Cerebellar cortex (tissue), 1 donor: Measurements from ENCODE around the gene FADS6.

Experiments
- DNase-seq: peaks from one replicate; pipeline ENCODE4 v3.0.0-alpha.2; 2015; ENCODE audit warnings: low spot score

The FADS6 gene

GRCh38 chr17:74830861-74831260 lies 62.6 kb downstream of the FADS6 start:
- no peak for DNase-seq

- DNase-seq = peak; percentile 58
Observed at GRCh38 chr17:74827800-74828199, 65.6 kb downstream of the FADS6 start.
